HG03175 (cell line): Measurements from ENCODE around the gene TBC1D3L.
"Not testable (repeated sequence)": the region's sequence is repeated elsewhere in the genome, so short reads cannot be mapped to it uniquely, and the experiment has no call there.

Experiments
- ATAC-seq: cut with Tn5 transposase; IDR thresholded peaks from one replicate; pipeline ENCODE4 v1.9.1; 2021; ENCODE audit warnings: mild to moderate bottlenecking, moderate library complexity; ENCODE audit not compliant: unreplicated experiment

TBC1D3L gene

GRCh38 chr17:37988960-37989359 lies at the start of gene TBC1D3L:
Gene TBC1D3L, minus strand, starts transcription at chr17:37989060. Its CDS starts 1,540 bp downstream, at chr17:37987520.
- not testable (repeated sequence) for ATAC-seq

- not testable (repeated sequence) for ATAC-seq
Observed at GRCh38 chr17:38003676-38004075, 14.8 kb upstream of the TBC1D3L start, which contains the start of gene TBC1D3D. Gene TBC1D3D, plus strand, starts transcription at chr17:38003976. Its CDS starts 1,585 bp downstream, at chr17:38005561.
